ENCODE data around the gene ALDH3A2. TPM values are rescaled to one million over a fixed set of nuclear protein-coding genes. Genes with fewer than 3 reads are reported as not detected.
A peak's percentile ranks its signal among the peaks of the same experiment; 100 is the strongest.
"Not testable (repeated sequence)": the region's sequence is repeated elsewhere in the genome, so short reads cannot be mapped to it uniquely, and the experiment has no call there.

Gene ALDH3A2
- total and polyA plus RNA-seq, 8 donors = 46.3 to 102 (median 57.0) TPM

GRCh38 chr17:19683117-19683516, 34.6 kb downstream of the ALDH3A2 start:
- H3K27me3 ChIP-seq = no peaks in the 10 kb centered on the region
- no peaks in the 10 kb centered on the region for H3K4me1 ChIP-seq
- no peak overlapping the region for H3K27ac ChIP-seq
- 92 to 93% methylated on average over 2 of the region's 2 CpGs for WGBS, 2 donors
- peaks cover 0 to 7% (median 0%) of the 10 kb centered on the region in 3 donors for H3K36me3 ChIP-seq
- intact Hi-C loops (cut with DNase I) = no loop called here
- no peak overlapping the region for H3K4me3 ChIP-seq
- TF ChIP-seq, protein P1, sequence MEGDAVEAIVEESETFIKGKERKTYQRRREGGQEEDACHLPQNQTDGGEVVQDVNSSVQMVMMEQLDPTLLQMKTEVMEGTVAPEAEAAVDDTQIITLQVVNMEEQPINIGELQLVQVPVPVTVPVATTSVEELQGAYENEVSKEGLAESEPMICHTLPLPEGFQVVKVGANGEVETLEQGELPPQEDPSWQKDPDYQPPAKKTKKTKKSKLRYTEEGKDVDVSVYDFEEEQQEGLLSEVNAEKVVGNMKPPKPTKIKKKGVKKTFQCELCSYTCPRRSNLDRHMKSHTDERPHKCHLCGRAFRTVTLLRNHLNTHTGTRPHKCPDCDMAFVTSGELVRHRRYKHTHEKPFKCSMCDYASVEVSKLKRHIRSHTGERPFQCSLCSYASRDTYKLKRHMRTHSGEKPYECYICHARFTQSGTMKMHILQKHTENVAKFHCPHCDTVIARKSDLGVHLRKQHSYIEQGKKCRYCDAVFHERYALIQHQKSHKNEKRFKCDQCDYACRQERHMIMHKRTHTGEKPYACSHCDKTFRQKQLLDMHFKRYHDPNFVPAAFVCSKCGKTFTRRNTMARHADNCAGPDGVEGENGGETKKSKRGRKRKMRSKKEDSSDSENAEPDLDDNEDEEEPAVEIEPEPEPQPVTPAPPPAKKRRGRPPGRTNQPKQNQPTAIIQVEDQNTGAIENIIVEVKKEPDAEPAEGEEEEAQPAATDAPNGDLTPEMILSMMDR (IDR thresholded peaks at IDR 0.05) = no peak
- DNase-seq = no peak
- H3K9me3 ChIP-seq = no peaks in the 10 kb centered on the region
- no peak for ATAC-seq
- no peak for FAIRE-seq

DNA sequence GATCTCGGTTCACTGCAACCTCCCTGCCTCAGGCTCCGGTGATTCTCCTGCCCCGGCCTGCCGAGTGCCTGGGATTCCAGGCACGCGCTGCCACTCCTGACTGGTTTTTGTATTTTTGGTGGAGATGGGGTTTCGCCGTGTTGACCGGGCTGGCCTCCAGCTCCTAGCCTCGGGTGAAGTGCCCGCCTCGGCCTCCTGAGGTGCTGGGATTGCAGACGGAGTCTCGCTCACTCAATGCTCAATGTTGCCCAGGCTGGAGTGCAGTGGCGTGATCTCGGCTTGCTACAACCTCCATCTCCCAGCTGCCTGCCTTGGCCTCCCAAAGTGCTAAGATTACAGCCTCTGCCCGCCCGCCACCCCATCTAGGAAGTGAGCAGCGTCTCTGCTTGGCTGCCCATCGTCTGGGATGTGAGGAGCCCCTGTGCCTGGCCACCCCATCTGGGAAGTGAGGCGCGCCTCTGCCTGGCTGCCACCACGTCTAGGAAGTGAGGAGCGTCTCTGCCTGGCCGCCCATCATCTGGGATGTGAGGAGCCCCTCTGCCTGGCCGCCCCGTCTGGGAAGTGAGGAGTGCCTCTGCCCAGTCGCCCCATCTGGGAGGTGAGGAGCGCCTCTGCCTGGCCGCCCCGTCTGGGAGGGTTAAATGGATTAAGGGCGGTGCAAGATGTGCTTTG, 36.5 kb downstream of the ALDH3A2 start:
- H3K36me3 ChIP-seq; H3K27ac ChIP-seq; H3K27me3 ChIP-seq; intact Hi-C loops (cut with DNase I); H3K4me3 ChIP-seq; H3K9me3 ChIP-seq; H3K4me1 ChIP-seq; ATAC-seq; DNase-seq; FAIRE-seq: not testable (repeated sequence)
- WGBS, 2 donors = 94 to 97% methylated on average over 30 to 32 of the region's 32 CpGs

DNA sequence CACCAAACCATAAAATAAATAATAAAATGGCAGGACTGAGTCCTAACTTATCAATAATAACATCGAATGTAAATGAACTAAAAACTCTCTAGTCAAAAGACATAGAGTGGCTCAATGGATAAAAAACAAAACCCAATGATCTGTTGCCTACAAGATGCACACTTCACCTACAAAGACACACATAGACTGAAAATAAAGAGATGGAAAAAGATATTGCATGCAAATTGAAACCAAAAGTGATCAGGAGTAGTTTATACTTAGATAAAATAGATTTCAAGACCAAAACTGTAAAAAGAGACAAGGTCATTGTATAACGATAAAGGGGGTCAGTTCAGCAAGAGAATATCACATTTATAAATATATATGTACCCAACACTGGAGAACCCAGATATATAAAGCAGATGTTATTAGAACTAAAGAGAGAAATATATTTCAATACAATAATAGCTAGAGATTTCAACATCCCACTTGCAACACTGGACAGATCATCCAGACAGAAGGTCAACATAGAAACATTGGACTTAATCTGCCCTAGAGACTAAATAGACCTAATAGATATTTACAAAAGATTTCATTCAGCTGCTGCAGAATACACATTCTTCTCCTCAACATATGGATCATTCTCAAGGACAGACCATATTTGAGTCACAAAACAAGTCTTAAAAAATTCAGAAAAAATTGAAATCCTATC, 38.0 kb downstream of the ALDH3A2 start:
- TF ChIP-seq, protein P1 (IDR thresholded peaks at IDR 0.05) = no peak
- H3K36me3 ChIP-seq = no peaks in the 10 kb centered on the region
- intact Hi-C loops (cut with DNase I) = no loop called here
- FAIRE-seq (no peak), ATAC-seq (no peak), DNase-seq (no peak)
- WGBS, 2 donors = 92 to 99% methylated on average over 2 of the region's 2 CpGs
- no peak overlapping the region for H3K4me3 ChIP-seq
- no peaks in the 10 kb centered on the region for H3K27me3 ChIP-seq
- no peaks in the 10 kb centered on the region for H3K9me3 ChIP-seq
- no peaks in the 10 kb centered on the region for H3K4me1 ChIP-seq
- no peak overlapping the region for H3K27ac ChIP-seq

DNA sequence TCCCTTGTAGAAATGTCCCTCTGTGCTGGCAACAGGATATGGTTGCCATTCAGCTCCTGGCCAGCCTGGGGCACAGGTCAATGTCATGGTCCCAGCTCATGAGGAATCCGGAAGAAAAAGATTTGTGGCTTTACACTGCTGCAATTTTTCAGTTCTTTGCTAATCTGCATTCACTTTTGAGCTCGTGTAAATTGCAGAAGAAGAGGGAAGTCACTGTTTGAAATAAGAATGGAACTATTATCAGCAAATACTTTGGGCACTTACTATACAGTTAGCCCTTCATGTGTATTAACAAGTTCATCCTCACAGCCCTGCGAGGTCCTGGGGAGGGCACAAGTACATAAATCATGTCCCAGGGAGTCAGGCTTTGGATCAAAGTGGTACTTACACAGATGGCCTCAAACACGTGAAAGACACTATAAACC, 53.7 kb downstream of the ALDH3A2 start:
- Histone ChIP-seq H3K27ac (no peak overlapping the region), H3K27me3 (no peaks in the 10 kb centered on the region), H3K4me1 (no peaks in the 10 kb centered on the region), H3K36me3 (no peaks in the 10 kb centered on the region), H3K9me3 (no peaks in the 10 kb centered on the region), H3K4me3 (no peak overlapping the region)
- no peak for ATAC-seq
- WGBS, 2 donors = 67 to 71% methylated on average over 4 of the region's 4 CpGs
- TF ChIP-seq, protein P1 (IDR thresholded peaks at IDR 0.05) = no peak
- DNase-seq = no peak
- no peak for FAIRE-seq
- intact Hi-C loops (cut with DNase I) = no loop called here

- no peaks in the 10 kb centered on the region for H3K27me3 ChIP-seq
- no peaks in the 10 kb centered on the region for H3K9me3 ChIP-seq
- no peak overlapping the region for H3K27ac ChIP-seq
- FAIRE-seq = no peak
- WGBS, 2 donors = 73 to 81% methylated on average over 10 of the region's 10 CpGs
- DNase-seq = no peak
- H3K4me1 ChIP-seq = no peaks in the 10 kb centered on the region
- no peaks in the 10 kb centered on the region for H3K36me3 ChIP-seq
- ATAC-seq = peak in 1 of 4 donors; percentile 7
- no peak overlapping the region for H3K4me3 ChIP-seq
- intact Hi-C loops (cut with DNase I) = no loop called here
- TF ChIP-seq, protein P1 (IDR thresholded peaks at IDR 0.05) = no peak
These were observed 54.7 kb downstream of the ALDH3A2 start for GRCh38 chr17:19703106-19703827.
